DOHH2 (cell line): ENCODE measurements around the gene ZMIZ2.

Source experiments
- EZH2phosphoT487 ChIP-seq: fragments of 200-600 bp; sonication (generic); IDR thresholded peaks from 2 replicates; pipeline ENCODE4 v1.6.1; 2017; ENCODE audit warnings: borderline replicate concordance, mild to moderate bottlenecking, antibody characterized with exemption, low read length, moderate library complexity, mixed read lengths
- TF ChIP-seq, protein P1 (sequence below): fragments of 200-600 bp; sonication (generic); IDR thresholded peaks from one replicate; pipeline ENCODE4 v1.5.1; 2014; ENCODE audit warnings: antibody characterized with exemption, mild to moderate bottlenecking, low read depth, low read length; ENCODE audit not compliant: poor library complexity, severe bottlenecking

DNA sequence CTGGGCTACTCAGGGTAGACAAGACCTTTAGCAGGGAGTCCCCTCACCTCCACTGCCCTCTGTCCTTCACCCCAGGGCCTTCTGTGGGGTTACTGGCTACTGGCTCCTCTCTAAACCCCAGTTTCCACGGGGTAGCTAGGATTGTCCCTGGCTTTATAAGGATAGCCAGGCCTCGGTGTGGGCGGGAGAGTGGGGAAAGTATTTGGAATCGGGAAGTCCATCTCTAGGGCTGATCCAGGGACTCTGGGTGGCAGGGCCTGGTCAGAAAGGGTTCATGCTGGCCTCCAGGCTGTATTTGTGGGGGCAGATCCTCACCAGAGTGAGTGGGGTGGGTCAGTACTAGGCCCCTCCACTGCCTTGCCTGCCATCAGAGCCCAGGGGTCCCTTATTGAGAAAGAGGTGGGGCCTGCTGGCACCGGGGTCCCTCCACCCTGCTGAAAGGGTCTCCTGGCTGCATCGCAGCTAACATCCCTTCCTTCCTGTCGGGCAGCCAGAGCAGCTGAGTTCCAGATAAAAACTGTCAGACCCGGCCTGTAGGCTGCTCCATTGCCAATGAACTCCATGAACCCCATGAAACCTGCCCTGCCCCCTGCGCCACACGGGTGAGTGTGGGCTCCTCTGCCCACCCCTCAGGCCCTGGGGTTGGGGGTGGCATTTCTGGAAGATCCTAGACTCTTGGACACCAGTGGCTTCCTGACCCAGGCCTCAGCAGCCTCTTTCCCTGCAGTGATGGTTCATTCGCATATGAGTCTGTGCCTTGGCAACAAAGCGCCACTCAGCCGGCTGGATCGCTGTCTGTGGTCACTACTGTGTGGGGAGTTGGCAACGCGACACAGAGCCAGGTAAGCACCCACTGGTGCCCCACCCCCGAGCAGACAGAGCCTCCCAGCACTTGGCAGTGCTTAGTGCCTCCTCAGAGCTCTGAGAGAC is 7.3 kb downstream of the ZMIZ2 start:
- TF ChIP-seq, protein P1, sequence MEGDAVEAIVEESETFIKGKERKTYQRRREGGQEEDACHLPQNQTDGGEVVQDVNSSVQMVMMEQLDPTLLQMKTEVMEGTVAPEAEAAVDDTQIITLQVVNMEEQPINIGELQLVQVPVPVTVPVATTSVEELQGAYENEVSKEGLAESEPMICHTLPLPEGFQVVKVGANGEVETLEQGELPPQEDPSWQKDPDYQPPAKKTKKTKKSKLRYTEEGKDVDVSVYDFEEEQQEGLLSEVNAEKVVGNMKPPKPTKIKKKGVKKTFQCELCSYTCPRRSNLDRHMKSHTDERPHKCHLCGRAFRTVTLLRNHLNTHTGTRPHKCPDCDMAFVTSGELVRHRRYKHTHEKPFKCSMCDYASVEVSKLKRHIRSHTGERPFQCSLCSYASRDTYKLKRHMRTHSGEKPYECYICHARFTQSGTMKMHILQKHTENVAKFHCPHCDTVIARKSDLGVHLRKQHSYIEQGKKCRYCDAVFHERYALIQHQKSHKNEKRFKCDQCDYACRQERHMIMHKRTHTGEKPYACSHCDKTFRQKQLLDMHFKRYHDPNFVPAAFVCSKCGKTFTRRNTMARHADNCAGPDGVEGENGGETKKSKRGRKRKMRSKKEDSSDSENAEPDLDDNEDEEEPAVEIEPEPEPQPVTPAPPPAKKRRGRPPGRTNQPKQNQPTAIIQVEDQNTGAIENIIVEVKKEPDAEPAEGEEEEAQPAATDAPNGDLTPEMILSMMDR: no peak
- TF ChIP-seq EZH2phosphoT487: no peak
